AG04450 (cell line): ENCODE measurements around the gene ALOX12. TPM values are rescaled to one million over a fixed set of nuclear protein-coding genes. Genes with fewer than 3 reads are reported as not detected.

Experiments used
- CTCF ChIA-PET: fragments of 300-600, 350-600 bp; formaldehyde crosslinking; extraction: SDS; loops from one replicate; lab custom pipeline; 2022; ENCODE audit warnings: antibody characterized with exemption, inconsistent platforms; lab: Charles Lee
- POLR2A ChIA-PET: fragments of 350-600 bp; formaldehyde crosslinking; extraction: SDS; loops from one replicate; lab custom pipeline; 2021; ENCODE audit warnings: antibody characterized with exemption, inconsistent platforms; lab: Yijun Ruan, JAX
- DNase-seq: peaks from one replicate; pipeline ENCODE4 v3.0.0-alpha.2; 2011; ENCODE audit warnings: low read depth, low spot score
- H3K27ac ChIP-seq: one replicate; pipeline ENCODE4 v1.5.1; 2012; ENCODE audit warnings: low read depth, low read length, control low read depth
- H3K27me3 ChIP-seq: one replicate; pipeline ENCODE4 v1.6.0; 2012; ENCODE audit warnings: low read length; ENCODE audit not compliant: control insufficient read depth, insufficient read depth
- H3K4me3 ChIP-seq: 2 replicates; pipeline ENCODE4 v1.5.1; 2011; ENCODE audit warnings: mild to moderate bottlenecking, low read depth, low read length, control low read depth
- H3K9me3 ChIP-seq: 2 replicates; pipeline ENCODE4 v1.5.1; 2012; ENCODE audit warnings: low read length; ENCODE audit not compliant: control insufficient read depth, insufficient read depth
- polyA plus RNA-seq: library from polyadenylated mRNA; depleted of rRNA; stranded (reverse); fragments of >200 nt; gene quantifications from 2 replicates; pipeline ENCODE4 v1.2.3, GENCODE V29; 2011
- TF ChIP-seq, protein P1 (sequence below): IDR thresholded peaks from 2 replicates; pipeline ENCODE4 v1.5.1; 2011; ENCODE audit warnings: low read depth, low read length, control low read depth, inconsistent platforms

ALOX12 gene
- polyA plus RNA-seq, 1 experiment = not detected

DNA sequence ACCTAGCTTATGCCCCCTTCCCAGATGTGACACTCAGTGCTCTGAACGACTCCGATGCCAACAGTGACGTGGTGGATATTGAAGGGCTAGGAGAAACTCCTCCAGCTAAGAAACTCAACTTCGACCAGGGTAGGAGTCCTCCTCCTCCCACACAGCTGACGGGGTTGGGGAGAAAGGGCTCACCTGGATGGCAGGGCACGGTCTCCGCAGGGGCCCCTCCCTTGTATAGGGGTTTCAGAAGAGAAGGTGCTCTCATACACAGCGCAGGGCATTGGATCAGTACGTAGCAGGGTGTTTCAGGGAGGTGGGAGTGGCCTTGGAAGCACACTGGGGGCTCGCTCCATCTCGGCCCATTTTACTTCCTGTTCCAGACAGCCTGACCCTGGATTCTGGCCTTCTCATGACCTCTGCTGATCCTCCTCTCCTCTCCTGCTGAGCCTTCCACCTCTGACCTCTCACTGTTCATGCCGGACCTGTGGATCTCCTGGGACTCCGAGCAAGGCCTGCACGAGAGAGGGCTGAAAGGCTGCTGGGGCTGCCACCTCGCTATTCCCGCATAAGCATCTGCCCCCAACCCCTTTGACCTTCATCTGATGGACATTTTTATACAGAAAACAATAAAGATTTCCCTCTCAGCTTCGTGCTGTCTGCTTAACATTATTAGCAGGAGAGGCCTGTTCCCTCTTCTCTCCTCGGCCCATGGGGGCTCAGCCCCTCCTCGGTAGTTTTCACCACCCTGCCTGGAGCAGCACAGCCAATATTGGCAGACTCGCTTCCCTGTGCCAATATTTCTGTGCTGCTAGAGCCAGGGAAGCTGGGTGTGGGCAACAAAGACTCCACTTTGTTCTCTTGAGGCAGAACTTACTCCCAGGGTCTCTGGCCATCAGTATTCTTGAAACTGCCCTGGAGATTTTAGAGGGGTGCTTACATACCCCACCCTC is 21.3 kb downstream of the ALOX12 start:
- no peak overlapping the region for H3K4me3 ChIP-seq
- ChIA-PET CTCF (interaction anchor here (1.0 to 1.5 kb wide), 2 partner anchors 103 to 106 kb away, joined by 3 to 5 read pairs; no protein-coding TSS in a partner anchor), POLR2A (no interaction called here)
- H3K27ac ChIP-seq = no peak overlapping the region
- H3K27me3 ChIP-seq = no peaks in the 10 kb centered on the region
- TF ChIP-seq, protein P1, sequence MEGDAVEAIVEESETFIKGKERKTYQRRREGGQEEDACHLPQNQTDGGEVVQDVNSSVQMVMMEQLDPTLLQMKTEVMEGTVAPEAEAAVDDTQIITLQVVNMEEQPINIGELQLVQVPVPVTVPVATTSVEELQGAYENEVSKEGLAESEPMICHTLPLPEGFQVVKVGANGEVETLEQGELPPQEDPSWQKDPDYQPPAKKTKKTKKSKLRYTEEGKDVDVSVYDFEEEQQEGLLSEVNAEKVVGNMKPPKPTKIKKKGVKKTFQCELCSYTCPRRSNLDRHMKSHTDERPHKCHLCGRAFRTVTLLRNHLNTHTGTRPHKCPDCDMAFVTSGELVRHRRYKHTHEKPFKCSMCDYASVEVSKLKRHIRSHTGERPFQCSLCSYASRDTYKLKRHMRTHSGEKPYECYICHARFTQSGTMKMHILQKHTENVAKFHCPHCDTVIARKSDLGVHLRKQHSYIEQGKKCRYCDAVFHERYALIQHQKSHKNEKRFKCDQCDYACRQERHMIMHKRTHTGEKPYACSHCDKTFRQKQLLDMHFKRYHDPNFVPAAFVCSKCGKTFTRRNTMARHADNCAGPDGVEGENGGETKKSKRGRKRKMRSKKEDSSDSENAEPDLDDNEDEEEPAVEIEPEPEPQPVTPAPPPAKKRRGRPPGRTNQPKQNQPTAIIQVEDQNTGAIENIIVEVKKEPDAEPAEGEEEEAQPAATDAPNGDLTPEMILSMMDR = no peak
- peaks cover 4% of the 10 kb centered on the region; the same call in 1 of the 2 replicates for H3K9me3 ChIP-seq
- no peak for DNase-seq

DNA sequence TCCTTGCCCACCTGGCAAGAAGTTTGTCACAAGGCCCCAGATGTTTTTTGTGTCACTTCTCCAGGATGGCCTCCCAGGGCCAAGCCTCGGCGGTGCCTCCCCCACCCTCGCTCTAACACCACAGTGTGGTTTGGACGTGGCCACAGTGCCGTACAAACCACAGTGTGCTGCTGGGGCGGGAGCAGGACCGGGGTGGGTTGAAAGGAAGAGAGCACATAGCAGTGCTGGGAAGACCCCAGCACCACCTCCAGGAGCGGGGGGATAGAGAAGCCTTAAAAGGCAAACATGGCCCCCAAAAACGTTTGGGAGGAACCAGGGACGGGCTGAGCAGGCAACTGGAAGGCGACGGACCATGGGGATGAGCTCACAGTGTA is 22.0 kb downstream of the ALOX12 start:
- H3K4me3 ChIP-seq = no peak overlapping the region

DNA sequence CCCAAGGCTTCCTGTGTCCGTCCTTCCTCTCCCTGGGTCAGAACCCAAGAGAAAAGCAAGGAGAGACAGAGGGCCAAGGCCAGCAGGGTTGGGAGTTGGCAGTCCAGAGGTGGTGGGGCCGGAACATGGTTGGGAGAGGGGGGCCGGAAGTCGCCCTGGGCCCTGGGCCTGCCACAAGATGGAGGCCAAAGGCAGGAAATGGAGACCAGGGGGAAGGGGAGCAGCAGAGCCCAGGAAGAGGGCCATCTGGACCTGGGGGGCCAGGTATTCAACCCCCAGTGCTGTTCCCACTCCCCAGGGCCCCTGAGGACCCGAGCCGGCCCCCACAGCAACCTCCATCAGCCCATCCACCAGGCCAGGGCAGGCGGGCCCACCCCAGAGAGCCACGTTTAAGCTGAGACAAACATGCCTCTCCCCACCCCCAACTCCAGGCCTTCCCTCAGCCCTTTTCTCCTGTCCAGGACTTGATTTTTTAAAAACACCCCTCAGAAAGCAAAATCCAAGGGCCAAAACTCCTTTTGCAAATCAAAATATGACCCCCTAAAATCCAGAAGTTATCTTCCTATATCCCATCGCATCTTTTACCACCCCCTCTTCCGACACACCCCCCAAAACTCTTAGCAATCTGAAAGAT is 22.6 kb downstream of the ALOX12 start:
- CTCF ChIA-PET = interaction anchor here (0.6 to 1.3 kb wide), 4 partner anchors 14 to 352 kb away, joined by 3 read pairs; no protein-coding TSS in a partner anchor
- DNase-seq = no peak
- H3K27me3 ChIP-seq = no peaks in the 10 kb centered on the region
- H3K27ac ChIP-seq = no peak overlapping the region
- peaks cover 2% of the 10 kb centered on the region; the same call in 1 of the 2 replicates for H3K9me3 ChIP-seq
- TF ChIP-seq, protein P1 = no peak
- no peak overlapping the region for H3K4me3 ChIP-seq
- POLR2A ChIA-PET = no interaction called here

More for the DNA sequence above, 22.0 kb downstream of the ALOX12 start:
- no peaks in the 10 kb centered on the region for H3K27me3 ChIP-seq
- ChIA-PET POLR2A (no interaction called here), CTCF (interaction anchor here (1.3 kb wide), 1 partner anchor 351 kb away, joined by 3 read pairs; no protein-coding TSS in a partner anchor)
- DNase-seq = no peak
- peaks cover under 1% of the 10 kb centered on the region; the same call in 1 of the 2 replicates for H3K9me3 ChIP-seq
- H3K27ac ChIP-seq = no peak overlapping the region
- TF ChIP-seq, protein P1 = no peak

DNA sequence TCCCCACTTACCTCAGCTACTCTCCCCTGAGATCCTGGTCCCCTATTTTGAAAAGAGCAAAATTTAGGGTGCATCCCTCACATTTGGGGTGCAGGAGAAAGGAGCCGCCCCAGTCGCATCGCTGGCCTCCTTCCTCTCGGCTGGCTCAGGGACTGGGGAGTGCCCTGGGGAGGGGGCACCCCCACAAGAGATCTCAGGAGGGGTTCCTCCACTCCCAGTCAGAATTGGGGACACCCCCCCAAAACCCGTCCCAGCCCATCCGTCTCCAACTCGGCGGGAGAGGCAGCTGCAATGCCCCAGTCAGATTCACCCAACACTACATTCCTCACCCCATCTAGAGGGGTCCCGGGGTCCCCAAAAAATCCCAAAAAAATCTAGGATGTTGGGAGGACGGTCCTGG is 23.5 kb downstream of the ALOX12 start:
- H3K4me3 ChIP-seq = no peak overlapping the region
- POLR2A ChIA-PET = interaction anchor here (1.0 kb wide), 1 partner anchor 351 kb away, joined by 3 read pairs; no protein-coding TSS in a partner anchor

More for the DNA sequence above, 23.5 kb downstream of the ALOX12 start:
- CTCF ChIA-PET = interaction anchor here (0.6 to 5.0 kb wide), 6 partner anchors 13 to 353 kb away, joined by 3 to 87 read pairs (median 3); no protein-coding TSS in a partner anchor
- H3K9me3 ChIP-seq = peaks cover 5% of the 10 kb centered on the region; the same call in 1 of the 2 replicates
- no peak overlapping the region for H3K27ac ChIP-seq
- TF ChIP-seq, protein P1 = no peak
- H3K27me3 ChIP-seq = no peaks in the 10 kb centered on the region
- DNase-seq = no peak
